ENCODE results near the gene OTP.
"Not testable (repeated sequence)": the region's sequence is repeated elsewhere in the genome, so short reads cannot be mapped to it uniquely, and the experiment has no call there.

DNA sequence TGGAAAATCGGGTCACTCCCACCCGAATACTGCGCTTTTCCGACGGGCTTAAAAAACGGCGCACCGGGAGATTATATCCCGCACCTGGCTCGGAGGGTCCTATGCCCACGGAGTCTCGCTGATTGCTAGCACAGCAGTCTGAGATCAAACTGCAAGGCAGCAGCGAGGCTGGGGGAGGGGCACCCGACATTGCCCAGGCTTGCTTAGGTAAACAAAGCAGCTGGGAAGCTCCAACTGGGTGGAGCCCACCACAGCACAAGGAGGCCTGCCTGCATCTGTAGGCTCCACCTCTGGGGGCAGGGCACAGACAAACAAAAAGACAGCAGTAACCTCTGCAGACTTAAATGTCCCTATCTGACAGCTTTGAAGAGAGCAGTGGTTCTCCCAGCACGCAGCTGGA, 29.6 kb downstream of the OTP start:
- TF ChIP-seq, protein P1, sequence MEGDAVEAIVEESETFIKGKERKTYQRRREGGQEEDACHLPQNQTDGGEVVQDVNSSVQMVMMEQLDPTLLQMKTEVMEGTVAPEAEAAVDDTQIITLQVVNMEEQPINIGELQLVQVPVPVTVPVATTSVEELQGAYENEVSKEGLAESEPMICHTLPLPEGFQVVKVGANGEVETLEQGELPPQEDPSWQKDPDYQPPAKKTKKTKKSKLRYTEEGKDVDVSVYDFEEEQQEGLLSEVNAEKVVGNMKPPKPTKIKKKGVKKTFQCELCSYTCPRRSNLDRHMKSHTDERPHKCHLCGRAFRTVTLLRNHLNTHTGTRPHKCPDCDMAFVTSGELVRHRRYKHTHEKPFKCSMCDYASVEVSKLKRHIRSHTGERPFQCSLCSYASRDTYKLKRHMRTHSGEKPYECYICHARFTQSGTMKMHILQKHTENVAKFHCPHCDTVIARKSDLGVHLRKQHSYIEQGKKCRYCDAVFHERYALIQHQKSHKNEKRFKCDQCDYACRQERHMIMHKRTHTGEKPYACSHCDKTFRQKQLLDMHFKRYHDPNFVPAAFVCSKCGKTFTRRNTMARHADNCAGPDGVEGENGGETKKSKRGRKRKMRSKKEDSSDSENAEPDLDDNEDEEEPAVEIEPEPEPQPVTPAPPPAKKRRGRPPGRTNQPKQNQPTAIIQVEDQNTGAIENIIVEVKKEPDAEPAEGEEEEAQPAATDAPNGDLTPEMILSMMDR (IDR thresholded peaks at IDR 0.05; ENCODE audit: poor library complexity): not testable (repeated sequence)
- not testable (repeated sequence) for TF ChIP-seq EZH2 (IDR thresholded peaks at IDR 0.05; ENCODE audit: borderline replicate concordance); EZH2phosphoT487 (IDR thresholded peaks at IDR 0.05; ENCODE audit: low read depth, severe bottlenecking, unreplicated experiment)

All from hepatocyte (in vitro differentiated cells).